GM18526 (cell line): ENCODE results near the gene LIPT2.

Experiments
- POLR2A ChIP-seq: IDR thresholded peaks from 3 replicates; pipeline ENCODE4 v1.6.1; 2011; ENCODE audit not compliant: insufficient read length; ENCODE audit errors: extremely low read depth

The LIPT2 gene

DNA sequence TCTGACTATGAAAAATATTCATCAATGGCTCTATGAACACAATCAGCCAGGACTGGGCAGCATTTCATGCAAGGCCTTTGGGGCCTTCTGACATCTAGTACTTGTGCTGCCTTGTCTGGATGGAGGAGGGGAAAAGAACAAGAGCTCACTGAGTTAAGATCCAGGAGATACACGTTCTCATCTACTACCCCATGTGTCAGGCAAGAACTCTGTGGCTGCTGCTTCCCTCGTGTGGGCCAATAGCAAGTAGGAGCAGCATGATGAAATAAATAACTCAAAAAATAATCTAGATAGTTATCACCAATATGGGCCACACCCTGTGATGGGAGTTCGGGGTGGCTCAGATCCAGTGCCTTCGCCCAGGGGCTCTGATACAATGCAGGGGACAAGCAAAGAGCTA, 33.5 kb downstream of the LIPT2 start:
- TF ChIP-seq POLR2A, result no peak

DNA sequence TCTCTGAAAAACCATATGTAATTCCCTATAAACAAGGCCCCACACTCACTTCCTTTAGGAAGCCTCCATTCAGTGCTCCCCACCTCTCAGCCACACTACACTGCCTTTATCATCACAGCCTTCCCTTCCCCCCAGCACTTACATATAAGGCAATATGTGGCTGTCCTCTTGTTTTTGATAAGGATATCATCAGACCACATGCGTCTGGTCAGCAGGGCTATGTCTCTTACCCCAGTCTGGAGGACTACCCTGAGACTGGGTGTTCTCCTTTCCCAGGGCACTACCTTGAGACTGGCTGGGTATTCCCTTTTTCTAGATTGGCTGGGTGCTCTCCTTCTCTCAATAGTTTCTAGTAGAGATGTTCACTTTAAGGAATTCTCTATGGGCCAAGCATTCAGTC, 33.9 kb downstream of the LIPT2 start:
- no peak for TF ChIP-seq POLR2A

DNA sequence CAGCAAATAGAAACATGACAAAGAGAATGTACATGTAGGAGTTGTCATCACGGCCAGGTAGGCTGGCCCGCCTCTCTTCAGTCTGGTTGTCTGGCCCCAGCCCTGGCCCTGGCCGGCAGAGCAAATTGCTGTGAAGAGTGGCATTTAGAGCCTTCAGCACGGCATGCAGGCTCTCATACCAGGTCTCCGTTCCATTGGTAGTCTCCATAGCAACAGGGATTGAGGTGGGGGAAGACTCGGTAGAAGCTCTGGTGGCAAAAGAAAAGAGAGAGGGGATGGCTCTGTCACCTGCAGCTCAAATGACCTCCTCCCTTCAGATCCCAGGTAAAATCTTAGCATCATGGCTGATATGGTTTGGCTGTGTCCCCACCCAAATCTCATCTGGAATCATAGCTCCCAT, 36.2 kb downstream of the LIPT2 start:
- no peak for TF ChIP-seq POLR2A

DNA sequence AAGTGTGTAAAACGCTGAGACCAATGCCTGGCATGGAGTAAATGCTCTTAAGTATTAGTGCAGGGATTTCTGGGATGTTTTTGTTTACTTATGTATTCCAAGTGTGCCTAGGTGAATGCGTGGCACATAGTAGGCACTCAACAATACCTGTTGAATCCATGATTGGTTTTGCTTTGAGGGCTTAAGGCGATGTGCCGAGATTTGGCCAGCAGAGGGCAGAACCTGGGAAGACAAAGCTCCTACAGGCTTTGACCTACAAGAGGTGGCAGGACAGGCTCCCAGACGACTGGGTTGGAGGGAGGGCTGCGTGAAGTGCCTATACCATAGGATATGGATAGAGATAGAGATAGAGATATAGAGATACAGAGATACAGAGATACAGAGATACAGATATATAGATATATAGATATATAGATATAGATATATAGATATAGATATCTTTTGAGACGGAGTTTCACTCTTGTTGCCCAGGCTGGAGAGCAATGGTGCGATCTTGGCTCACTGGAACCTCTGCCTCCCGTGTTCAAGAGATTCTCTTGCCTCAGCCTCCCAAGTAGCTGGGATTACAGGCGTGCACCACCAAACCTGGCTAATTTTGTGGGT, 40.0 kb downstream of the LIPT2 start:
- TF ChIP-seq POLR2A, result no peak

DNA sequence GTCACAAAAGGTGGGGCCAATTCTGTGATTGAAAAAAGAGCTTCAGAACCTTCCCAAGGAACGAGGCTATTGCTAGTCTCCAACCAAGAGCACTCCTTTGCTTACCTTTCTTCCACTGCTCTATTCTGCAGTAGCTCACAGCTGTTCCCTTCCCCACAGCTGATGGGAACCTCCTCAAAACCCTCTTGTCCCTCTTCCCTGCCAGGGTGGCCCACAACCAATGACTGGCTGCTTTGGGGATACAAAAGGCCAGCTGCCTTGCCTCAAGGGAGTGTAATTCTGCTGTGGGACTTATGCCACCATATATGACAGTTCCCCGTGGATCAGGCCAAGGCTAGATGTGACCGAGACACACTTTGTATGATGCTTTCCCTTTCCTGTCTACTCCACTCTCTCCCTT, 41.2 kb downstream of the LIPT2 start:
- TF ChIP-seq POLR2A, result no peak

- no peak for TF ChIP-seq POLR2A
These were observed 43.2 kb downstream of the LIPT2 start for GRCh38 chr11:74450318-74450717.

DNA sequence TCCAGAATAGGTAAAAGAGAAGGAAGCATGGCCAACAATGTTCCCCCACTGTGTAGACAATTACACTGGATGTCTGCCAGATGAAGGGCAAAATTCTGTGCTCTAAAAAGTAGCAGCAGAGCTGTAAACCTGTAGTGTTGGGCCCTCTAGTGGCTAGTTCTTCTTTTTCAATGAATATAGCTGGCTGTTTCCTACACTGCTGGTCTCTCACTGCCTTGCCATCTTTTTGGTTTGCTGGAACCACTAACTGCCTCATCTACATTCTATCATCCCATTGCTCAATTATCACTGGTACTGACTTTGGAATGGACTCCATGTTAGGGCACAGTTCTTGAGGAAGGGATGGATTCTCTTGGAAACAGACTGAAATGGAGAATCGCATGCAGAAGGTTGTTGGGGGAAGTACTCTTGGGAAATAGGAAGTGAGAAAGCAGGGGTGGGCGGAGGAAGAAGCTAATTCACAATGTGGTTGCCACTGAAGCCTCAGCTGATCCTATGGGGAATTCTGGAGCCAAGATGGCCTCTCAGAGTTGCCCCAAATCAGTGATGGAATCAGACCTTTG, 44.1 kb downstream of the LIPT2 start:
- TF ChIP-seq POLR2A, result no peak

DNA sequence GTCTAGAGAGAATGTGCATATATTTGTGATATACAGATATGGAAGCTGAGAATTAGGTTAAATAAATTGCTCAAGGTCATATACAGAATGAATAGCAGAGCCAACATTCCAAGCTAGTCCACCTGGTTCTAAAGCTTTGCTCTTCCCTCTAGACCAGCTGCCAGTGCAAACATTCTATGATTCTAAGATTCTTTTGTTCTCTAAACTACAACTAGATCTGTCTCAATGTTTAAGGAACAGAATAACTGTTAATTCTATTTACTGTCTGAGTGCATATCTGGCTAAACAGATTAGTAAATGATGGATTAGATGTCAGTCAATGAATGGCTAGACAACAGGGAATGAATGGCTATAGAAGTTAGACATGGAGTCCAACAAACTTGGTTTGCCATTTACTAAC, 45.8 kb downstream of the LIPT2 start:
- TF ChIP-seq POLR2A, result no peak

DNA sequence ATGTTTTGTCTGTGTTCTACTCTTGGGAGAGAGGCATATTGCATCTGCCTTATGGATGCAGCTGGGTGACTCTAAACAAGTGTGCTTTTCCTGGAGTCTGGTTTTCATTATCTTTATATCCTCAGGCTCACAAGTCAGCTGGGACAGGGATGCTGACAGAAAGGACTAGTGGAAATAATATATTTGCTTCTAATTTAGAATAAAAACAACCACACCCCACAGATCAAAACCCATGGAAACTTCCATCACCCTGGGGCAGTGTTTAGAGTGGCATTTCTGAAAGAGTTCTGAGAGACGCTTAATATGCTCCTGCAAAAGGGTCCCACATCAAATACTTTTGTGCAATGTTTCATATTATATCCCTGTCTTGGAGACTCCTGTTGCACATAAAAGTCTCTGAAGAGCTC, 47.0 kb downstream of the LIPT2 start:
- no peak for TF ChIP-seq POLR2A

GRCh38 chr11:74444173-74444826, 49.2 kb downstream of the LIPT2 start:
- TF ChIP-seq POLR2A, result no peak

- TF ChIP-seq POLR2A, result no peak
These were observed 50.3 kb downstream of the LIPT2 start for GRCh38 chr11:74443071-74443864.

DNA sequence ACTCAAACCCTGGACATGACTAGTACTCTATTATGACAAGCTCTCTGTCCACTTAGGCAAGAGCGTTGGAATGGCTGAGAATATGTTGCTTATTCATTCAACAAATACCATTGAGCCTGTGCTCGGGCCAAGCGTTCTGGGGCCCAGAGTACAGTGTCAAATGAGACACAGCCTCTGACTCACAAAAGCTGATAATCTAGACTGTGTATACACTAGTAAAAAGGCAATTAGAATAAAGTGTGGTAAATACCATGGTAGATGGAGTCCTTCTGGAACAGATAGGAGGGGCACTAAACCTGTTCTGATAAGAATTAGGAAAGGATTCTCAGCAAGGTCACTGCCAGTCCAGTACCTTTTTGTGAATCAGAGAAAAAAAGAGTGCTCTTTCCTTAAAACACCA, 50.9 kb downstream of the LIPT2 start:
- no peak for TF ChIP-seq POLR2A
